ENCODE measurements around the gene INTS1.
A peak's percentile ranks its signal among the peaks of the same experiment; 100 is the strongest.
"Not testable (repeated sequence)": the region's sequence is repeated elsewhere in the genome, so short reads cannot be mapped to it uniquely, and the experiment has no call there.

Gene INTS1

DNA sequence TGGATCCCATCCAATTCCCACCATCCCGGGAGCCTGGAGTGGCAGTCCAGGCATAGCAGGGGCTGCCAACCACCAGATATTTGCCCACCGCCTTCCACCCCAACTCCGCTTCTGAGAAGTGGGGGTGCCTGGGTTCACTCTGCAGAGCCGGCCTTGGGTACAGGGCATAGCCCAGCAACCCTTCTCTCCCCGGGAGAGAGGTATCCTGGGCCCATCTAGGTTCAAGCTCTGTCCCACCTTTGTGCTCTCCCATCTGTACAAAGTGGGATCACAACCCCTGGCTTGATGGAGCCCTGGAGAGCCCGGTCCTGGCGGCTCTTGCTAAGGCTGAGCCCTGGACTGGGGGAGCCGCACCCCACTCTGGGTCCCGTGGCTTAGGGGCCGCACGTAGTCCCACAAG lies 57.1 kb downstream of the INTS1 start:
- DNase-seq (ENCODE audit: low spot score) = no peak

DNA sequence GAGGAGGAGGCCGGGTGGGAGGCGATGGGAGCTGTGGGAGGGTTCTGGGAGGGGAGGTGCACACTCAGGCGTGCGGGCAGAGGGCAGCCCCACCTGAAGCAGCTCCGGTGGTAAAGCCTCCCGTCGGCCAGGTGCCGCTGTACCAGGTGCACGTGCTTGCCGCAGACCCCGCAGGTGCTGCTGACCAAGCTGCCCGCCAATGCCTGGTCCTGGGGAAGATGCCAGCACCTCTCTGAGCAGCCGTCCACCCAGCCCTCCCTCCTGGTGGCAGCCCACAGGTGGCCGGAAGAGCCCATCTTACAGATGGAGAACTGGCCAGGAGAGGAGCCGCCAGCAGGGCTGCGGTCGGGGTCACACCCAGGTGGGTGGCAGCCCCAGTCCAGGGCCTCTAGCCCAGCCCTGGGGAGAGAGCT lies 57.6 kb downstream of the INTS1 start:
- DNase-seq (ENCODE audit: low spot score) = no peak

DNA sequence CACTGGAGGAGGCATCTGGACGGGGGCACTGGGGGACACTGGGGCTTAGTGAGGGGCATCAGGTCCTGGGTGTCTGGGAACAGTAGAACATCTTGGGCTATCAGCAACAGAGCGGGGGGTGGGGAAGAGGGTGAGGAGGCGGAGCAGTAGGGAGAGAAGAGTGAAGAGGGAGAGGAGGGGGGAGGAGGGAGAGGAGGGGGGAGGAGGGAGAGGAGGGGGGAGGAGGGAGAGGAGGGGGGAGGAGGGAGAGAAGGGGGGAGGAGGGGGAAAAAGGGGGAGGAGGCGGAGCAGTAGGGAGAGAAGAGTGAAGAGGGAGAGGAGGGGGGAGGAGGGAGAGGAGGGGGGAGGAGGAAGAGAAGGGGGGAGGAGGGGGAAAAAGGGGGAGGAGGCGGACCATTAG lies 58.2 kb downstream of the INTS1 start:
- DNase-seq (ENCODE audit: low spot score) = peak; percentile 87

DNA sequence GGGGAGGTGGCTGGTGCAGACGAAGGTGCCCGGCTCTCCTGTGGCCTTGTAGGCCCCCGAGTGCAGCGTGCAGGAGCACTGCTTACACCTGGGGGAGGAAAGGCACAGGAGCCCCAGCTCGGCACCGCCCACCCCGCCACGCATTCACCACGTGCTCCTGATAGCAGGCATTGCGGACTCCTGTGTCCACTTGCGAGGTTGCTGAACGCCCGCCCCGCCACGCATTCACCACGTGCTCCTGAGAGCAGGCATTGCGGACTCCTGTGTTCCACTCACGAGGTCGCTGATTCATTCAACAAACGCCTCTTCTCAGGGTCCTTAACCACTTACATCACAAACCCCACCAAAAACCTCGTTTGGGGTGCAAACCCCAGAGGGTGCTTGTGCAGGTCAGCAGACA lies 58.8 kb downstream of the INTS1 start:
- DNase-seq (ENCODE audit: low spot score) = no peak

DNA sequence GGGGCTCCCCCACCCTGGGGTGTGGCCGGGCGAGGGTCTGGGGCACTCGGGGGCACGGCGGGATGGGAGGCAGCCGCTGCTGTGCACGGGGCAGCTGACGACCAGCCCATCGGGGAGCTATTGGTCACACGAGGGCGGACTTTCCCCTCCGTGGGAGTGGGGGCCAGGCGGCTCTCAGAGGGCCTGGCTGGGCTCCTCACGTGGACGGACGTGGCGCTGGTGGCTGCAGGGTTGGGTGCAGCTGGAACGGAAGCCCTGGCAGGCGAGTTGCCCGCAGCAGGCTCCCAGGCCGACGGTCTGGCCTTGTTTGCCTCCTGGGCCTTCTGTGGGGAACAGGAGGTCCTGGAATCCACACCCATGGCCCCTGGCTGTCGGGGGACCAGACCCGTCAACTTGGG lies 59.3 kb downstream of the INTS1 start:
- DNase-seq (ENCODE audit: low spot score) = no peak

DNA sequence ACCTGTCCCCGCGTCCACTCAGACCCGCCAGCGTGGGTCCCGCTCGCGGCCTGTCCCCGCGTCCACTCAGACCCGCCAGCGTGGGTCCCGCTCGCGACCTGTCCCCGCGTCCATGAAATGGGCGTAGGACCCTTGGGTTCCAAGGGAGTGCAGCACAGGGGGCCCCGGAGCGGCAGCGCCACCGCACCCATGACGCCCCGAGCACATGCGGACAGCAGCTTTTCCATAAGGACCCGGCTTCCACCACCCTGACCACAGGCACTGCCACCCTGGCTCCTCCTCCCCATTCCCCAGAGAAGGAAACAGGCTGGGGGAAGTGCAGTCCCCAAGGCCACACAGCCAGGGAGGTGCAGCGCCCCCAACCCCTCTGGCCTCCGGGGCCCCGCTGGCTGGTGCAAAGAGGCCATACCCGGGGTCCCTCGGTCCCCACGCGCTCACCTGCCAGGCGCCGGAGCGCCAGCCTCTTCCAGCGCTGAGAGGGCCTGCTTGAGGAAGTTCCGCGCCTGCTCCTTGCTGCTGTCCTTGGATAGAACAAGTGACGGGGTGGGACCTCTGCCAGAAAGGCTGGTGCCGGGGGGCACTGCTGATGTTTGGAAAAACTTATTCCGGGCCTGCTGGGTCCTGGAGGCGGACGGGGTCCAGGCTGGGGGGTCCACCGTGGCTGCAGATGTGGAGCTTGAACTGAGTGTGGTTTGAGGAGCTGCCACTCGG lies 59.8 kb downstream of the INTS1 start:
- no peak for DNase-seq (ENCODE audit: low spot score)

DNA sequence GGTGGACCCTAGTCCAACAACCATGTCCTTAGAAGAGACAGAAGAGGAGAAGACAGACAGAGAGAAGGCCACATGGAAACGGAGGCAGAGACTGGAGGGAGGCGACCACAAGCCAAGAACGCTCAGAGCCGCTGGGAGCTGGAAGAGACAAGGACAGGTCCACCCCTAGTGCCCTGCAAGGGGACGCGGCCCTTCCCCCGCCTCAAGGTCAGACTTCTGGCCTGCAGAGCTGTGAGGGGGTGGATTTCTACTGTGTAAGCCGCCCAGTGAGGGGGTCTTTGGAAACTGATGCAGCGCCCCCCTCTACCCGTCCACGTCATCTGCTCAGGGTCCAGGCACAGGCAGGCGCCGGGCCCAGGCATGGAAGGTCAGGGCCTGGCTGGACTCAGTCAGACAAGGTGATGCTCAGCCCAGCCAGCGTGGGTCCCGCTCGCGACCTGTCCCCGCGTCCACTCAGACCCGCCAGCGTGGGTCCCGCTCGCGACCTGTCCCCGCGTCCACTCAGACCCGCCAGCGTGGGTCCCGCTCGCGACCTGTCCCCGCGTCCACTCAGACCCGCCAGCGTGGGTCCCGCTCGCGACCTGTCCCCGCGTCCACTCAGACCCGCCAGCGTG lies 60.5 kb downstream of the INTS1 start:
- not testable (repeated sequence) for DNase-seq (ENCODE audit: low spot score)

DNA sequence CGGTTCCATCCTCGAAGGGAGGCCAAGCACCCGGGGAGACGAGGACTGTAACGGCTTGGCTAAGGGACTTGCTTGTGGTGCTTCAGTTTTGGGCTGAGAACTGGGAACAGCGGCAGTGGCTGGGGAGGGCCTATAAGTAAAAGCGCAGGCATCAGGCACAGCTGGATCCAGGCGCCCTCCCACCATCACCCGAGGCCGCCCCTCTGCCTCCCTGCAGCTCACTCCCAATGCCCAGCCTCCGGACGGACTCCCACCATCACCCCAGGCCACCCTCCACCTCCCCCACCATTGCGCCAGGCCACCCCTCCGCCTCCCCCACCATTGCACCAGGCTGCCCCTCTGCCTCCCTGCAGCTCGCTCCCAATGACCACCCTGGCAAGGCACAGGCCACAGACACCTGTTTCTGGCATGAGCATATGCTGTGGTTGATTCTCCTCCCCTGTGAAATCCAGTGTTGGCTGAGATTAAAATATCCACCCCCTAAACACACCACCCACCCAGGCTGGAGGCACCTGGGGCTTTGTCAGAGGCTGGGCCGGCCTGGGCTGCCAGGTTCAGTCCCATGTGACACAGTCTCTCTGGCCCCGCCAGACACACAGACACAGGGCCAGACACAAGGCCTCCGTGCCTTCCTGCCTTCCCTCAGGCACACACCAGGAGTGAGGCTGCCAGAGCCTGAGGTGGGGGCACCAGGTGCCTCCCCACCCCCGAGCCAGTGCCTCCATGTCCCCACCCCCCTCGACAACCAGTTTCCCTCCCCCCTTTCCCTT lies 61.6 kb downstream of the INTS1 start:
- no peak for DNase-seq (ENCODE audit: low spot score)

DNA sequence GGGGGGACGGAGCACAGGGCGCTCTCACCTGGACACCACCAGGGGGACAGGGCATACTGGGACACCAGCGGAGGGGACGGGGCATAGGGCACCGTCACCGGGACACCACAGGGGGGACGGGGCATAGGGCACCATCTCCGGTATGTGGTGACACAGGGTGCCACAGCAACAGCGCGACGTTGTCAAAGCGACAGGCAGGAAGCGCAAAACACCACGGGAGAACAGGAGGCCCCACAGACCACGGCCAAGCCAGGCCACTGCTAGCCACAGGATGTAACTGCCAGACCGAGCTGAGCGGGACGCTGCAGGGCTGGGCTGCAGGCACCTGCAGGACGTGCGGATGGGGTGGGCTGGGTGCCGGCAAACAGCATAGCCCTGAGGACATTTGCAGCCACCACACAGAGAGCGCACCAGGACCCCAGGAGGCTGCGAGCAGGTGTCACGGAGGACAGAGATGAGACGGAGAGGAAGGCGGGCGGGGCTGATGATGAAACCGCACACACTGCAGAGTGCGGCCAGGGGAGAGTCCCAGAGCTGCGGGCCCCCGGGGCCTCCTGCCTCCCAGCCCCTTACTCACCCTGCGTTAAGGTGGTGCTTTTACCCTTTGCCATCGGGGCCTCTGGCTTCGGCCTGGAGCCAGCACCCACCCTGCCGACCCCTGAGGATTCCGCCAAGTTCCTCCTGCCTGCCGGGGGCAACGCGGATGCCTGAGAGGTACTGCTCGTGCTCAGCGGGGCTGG lies 62.4 kb downstream of the INTS1 start:
- DNase-seq (ENCODE audit: low spot score) = no peak

DNA sequence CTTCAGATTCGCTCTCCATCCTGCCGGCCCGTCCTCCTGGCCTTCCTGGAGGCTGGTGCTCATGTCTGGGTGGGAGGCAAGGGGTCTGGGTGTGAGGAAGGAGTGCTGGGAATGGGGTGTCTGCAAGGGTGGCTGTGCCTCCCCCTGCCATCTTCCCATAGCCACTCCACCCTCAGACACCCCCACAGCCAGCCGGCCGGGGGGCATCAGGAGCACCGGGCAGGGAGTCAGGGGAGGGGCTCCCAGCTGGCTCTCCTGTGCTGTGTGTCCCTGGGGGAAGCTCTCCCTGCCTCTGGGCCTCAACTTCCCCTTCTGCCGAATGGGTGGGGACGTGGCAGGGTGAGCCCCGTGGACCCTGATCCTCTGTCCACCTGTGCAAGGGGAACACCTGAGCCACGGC lies 63.6 kb downstream of the INTS1 start:
- DNase-seq (ENCODE audit: low spot score) = no peak

DNA sequence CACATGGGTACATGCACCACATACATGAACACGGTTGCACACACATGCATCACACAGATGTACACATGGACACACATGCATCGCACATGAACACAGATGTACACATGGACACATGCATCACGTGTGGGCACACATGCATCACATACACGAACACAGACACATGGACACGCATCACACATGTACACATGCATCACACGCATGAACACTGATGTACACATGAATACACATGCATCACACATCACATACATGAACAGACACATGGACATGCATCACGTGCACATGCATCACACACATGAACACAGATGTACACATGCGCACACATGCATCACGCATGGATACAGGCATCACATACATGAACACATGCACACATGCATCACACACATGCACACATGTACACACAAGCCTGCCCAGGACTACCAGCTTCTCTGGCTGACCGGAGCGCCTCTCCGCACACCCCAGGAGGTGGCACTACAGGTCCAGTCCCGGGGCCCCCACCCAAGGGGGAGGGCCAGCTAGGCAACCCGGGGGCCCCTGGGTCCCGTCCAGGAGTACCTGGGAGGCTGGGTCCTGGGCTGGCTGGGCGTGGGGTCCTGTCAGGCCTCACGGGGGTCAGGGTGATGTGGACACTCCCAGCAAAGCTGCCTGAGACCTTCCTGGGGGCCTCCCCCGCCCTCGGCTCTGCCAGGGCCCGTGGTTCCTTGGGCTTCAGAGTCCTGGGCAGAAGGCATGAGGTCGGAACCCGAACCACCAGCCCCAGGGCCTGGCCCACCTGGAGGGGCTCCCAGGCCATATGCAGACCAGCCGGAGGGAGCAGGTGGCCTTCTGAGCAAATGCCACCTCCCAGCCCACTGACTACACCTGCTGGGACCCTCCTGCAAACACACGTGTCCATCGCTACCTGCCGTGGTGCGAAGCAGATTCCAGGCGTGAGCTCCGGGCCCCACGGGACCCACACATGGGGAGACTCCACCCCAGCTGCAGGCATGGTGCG lies 64.5 kb downstream of the INTS1 start:
- no peak for DNase-seq (ENCODE audit: low spot score)

DNA sequence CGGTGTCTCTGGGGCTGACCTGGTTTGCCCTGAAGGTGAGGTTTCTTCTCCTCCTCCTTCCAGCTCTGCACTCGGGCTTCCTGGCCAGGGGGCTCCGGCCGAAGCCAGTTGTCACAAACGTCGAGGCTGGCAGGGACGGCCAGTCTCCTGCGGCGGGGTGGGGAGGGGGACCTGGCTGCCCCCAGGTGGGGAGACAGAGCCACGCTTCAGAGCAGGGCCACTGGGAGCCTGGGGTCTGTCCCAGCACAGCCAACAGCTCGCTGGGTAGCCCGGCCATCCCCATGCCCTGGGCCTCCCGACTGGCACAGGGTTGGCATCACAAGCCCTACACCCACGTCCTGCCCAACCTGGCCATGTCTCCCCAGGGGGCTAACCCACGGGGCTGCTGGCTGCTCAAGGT lies 65.4 kb downstream of the INTS1 start:
- DNase-seq (ENCODE audit: low spot score) = no peak

DNA sequence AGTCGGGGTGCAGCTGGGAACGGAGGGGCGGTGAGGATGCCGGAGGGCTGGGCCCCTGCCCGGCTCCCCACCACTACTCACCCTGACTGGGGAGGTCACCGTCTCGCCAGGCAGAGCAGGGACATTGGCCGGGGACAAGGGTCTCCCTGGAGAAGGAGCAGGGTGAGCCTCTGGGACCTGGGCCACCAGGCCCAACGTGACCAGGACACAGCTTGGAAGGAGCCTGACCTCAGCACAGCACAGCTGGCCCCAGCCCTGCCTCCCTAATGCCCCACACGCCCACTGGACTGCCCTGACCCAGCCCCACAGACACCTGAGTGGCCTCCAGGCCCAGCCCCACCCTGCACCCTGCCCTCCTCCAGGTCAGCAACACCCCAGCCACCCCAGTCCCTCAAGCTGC lies 66.0 kb downstream of the INTS1 start:
- DNase-seq (ENCODE audit: low spot score) = no peak

DNA sequence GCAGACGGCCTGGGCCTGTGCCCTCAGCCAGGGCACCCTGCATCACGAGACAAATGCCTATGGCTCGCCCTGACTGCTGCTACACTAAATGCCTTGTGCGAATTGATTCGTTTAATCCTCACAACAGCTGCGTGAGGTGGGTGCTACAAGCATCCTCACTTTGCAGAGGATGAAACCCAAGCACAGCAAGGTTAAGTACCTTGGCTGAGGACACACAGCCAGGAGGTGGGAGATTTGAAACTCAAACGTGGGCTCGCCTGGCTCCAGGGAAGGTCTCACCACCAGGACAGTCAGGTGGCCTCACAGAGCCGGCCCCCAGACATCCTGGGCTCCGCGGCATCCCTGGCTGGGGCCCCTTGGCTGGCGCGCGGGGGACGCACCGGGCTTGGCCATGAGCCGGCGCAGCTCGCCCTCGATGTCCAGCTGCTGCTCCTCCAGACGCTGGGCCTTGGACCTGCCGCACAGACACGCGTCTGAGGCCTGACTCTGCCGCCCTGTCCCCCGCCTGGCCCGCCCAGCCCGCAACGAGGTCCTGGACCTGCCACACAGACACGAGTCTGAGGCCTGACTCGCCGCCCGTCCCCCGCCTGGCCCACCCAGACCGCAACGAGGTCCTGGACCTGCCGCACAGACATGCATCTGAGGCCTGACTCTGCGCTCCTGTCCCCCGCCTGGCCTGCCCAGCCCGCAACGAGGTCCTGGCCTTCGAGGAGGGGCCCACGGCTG lies 66.9 kb downstream of the INTS1 start:
- no peak for DNase-seq (ENCODE audit: low spot score)

DNA sequence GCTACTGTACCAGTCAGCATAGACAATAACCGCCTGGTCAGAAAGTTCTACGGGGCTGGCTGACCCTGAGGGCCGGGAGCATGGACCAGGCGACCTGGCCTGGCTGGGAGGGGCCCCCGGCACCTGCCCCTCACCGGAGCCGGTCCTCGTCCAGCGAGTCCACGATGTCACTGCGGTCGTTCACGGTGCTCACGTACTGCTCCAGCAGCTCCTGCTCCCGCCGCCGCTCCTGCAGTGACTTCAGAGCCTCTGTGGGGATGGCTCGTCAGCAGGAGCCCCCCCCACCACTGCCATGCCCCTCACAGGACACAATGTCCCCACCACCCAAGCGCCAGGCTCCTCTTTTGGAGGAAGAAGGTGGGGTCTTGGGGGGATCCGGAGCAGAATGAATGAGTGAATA lies 67.6 kb downstream of the INTS1 start:
- DNase-seq (ENCODE audit: low spot score) = no peak

DNA sequence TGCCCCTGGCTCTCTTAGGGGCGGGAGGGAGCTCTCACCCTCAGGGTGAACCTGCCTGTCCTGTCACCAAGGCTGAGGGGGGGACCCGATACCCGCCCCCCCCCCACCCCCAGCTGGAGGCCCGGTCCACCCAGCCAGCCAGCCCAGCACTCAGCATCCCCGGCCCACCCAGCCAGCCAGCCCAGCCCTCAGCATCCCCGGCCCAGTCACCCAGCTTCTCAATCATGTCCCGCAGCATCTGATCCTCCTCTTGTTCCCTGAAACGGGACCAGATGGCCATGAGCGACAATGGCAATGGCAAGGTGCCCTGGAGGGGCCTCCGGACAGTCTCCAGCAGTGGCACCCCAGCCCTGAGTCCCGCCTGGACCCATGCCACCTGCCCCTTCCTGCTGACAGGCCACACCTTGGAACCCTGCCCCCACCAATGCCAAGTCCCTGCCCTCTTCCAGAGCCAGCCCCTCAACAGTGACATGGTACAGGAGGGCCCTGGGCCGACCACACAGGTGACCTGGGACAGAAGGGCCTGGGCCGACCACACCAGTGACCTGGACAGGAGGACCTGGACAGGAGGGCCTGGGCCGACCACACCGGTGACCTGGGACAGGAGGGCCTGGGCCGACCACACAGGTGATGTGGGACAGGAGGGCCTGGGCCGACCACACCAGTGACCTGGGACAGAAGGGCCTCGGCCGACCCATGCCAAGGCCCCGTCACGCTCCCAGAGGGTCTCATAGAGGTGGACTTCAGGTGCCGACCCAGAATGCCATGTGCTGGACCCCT lies 69.1 kb downstream of the INTS1 start:
- DNase-seq (ENCODE audit: low spot score) = no peak

DNA sequence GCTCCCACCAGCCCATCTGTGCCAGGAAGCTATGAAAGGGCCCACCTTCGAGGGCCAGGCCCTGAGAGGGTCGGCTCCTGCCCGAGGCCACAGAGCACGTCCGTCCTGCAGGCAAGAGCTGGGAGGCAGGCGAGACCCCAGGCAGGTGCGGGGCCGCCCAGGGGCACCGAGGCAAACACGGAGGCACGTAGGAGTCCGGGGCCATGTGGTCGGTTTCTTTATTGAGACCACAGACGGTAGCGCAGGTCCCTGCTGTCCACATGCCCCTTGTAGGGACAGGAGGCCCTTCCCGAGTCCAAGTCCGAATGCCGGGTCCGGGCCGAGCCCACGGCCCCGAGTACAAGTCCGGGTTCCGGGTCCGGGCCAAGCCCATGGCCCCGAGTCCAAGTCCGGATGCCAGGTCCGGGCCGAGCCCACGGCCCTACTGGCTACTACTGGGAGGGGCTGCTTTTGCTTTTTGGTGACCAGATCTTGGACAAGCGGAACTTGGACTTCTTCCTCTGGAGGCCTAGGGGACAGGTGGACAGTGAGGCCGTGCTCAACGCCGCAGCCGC lies 69.9 kb downstream of the INTS1 start:
- no peak for DNase-seq (ENCODE audit: low spot score)

DNA sequence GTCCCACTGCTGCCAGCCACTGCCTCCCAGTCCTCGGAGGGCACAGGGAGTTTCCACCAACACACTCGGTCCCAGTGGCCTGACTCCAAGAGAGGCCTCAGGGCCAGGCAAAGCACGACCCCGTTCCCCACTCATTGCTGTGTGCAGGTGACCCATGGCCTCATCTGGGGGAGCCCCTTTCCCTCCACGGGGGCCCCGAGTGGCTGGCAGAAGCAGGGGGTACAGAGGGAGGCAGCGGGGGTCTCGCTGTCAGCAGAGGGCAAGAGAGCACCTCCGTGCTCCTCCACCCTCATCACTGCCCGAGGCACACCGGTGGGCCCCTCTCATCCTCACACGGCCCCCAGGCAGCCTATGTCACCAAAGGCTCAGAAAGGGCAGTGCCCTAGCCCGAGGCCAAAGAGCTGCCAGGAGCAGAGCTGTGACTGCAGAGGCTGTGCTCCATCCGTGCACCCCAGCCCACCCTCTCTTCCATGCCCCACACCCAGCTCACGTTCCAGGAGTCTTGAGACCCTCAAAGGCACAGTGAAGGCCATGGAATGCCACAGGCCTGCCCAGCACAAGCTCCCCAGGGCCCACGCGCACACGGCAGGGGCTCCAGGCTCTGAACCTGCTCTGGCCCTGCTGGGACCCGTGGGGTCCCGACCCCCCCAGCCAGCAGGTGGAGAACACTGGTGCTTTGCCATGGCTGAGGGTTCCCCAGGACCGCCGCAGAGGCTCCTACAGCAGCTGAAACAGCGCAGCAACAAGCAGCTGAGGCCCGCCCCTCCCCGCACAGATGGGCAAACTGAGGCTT lies 70.9 kb downstream of the INTS1 start:
- no peak for DNase-seq (ENCODE audit: low spot score)
